NT2/D1 (cell line): ENCODE measurements around the gene PHF21B.

Source experiments
- YY1 ChIP-seq: IDR thresholded peaks from 2 replicates; pipeline ENCODE4 v1.6.1; 2011; ENCODE audit not compliant: insufficient read length, insufficient read depth
- ZNF274 ChIP-seq: IDR thresholded peaks from 2 replicates; pipeline ENCODE4 v1.6.1; 2011; ENCODE audit warnings: mild to moderate bottlenecking, low read depth, low read length

GRCh38 chr22:44918925-44919392 lies 90.8 kb downstream of the PHF21B start:
- TF ChIP-seq YY1 (no peak), ZNF274 (no peak)
